ENCODE data around the gene GRM5.

GRCh38 chr11:88655656-88656055, 410.1 kb downstream of the GRM5 start:
- TF ChIP-seq POLR2AphosphoS5 (IDR thresholded peaks at IDR 0.05; ENCODE audit: low read depth, low read length) (no peak), POLR2A (IDR thresholded peaks at IDR 0.05; ENCODE audit: low read depth, low read length) (no peak), TAF1 (IDR thresholded peaks at IDR 0.05; ENCODE audit: borderline replicate concordance, low read depth, low read length) (no peak)
